ENCODE measurements around the gene METTL5. TPM values are rescaled to one million over a fixed set of nuclear protein-coding genes. Genes with fewer than 3 reads are reported as not detected.

The METTL5 gene
- total and polyA plus RNA-seq, 9 of the 15 experiments (the other 6 are each of a cell fraction or from before 2014, with no cell fraction given), result 149 to 471 (median 224) TPM

DNA sequence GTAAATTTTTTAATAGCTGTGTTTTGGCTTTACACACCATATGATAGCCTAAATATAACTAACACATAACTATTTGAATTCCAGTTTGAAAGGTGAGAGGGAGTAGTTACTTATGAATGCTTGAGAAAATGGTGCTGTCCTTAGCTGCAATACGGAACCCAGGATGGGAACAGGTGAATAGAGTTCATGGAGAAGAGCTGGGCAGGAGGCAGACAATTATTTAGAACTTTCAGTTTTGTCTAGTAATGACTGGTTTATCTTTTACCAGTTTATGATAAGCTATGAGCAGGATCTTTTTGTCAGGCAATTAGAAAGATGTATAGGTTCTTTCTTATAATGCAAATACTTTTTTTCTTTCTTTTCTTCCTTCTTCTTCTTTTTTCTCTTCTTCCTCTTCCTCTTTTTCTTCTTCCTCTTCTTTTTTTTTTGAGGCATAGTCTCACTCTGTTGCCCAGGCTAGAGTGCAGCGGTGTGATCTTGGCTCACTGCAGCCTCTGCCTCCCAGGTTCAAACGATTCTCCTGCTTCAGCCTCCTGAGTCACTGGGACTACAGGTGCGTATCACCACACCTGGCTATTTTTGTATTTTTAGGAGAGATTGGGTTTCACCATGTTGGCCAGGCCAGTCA, 28.4 kb upstream of the METTL5 start (continued):
- TF ChIP-seq BACH1 (tag; IDR thresholded peaks at IDR 0.05) (no peak), PHB2 (IDR thresholded peaks at IDR 0.05; ENCODE audit: low read depth) (peak; percentile 39; the same call in 1 of the 2 replicates), NFE2 (IDR thresholded peaks at IDR 0.05; ENCODE audit: low read depth) (no peak), POLR2A (conservative IDR thresholded peaks at IDR 0.05) (no peak), TFAM (CRISPR knock-in tag; conservative IDR thresholded peaks at IDR 0.05) (no peak), ZNF24 (IDR thresholded peaks at IDR 0.05) (no peak), ZNF274 (IDR thresholded peaks at IDR 0.05; ENCODE audit: borderline replicate concordance, low read depth, low read length) (no peak), MTA1 (IDR thresholded peaks at IDR 0.05; ENCODE audit: borderline replicate concordance) (peak; percentile 75), ETS2 (tag; IDR thresholded peaks at IDR 0.05; ENCODE audit: borderline replicate concordance, poor library complexity, severe bottlenecking) (no peak), PRPF4 (IDR thresholded peaks at IDR 0.05; ENCODE audit: insufficient read depth, low read depth, low read length, poor library complexity, severe bottlenecking) (no peak), ZSCAN29 (IDR thresholded peaks at IDR 0.05) (no peak), HSF4 (CRISPR knock-in tag; IDR thresholded peaks at IDR 0.05; ENCODE audit: borderline replicate concordance) (no peak), KAT2B (IDR thresholded peaks at IDR 0.05; ENCODE audit: low read depth, low read length) (no peak), PYGO2 (tag; IDR thresholded peaks at IDR 0.05) (no peak), ZBTB1 (CRISPR knock-in tag; IDR thresholded peaks at IDR 0.05; ENCODE audit: borderline replicate concordance, low read depth) (no peak), GTF2F1 (IDR thresholded peaks at IDR 0.05; ENCODE audit: low read depth, low read length) (no peak), SRSF3 (IDR thresholded peaks at IDR 0.05; ENCODE audit: insufficient read depth, low read length) (no peak)
- TF ChIP-seq, protein P1, sequence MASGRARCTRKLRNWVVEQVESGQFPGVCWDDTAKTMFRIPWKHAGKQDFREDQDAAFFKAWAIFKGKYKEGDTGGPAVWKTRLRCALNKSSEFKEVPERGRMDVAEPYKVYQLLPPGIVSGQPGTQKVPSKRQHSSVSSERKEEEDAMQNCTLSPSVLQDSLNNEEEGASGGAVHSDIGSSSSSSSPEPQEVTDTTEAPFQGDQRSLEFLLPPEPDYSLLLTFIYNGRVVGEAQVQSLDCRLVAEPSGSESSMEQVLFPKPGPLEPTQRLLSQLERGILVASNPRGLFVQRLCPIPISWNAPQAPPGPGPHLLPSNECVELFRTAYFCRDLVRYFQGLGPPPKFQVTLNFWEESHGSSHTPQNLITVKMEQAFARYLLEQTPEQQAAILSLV (tag; IDR thresholded peaks at IDR 0.05), result no peak
- TF ChIP-seq, protein P2, sequence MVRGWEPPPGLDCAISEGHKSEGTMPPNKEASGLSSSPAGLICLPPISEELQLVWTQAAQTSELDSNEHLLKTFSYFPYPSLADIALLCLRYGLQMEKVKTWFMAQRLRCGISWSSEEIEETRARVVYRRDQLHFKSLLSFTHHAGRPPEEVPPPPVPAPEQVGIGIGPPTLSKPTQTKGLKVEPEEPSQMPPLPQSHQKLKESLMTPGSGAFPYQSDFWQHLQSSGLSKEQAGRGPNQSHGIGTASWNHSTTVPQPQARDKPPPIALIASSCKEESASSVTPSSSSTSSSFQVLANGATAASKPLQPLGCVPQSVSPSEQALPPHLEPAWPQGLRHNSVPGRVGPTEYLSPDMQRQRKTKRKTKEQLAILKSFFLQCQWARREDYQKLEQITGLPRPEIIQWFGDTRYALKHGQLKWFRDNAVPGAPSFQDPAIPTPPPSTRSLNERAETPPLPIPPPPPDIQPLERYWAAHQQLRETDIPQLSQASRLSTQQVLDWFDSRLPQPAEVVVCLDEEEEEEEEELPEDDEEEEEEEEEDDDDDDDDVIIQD (CRISPR knock-in tag; IDR thresholded peaks at IDR 0.05), result no peak
- TF ChIP-seq, protein P3, sequence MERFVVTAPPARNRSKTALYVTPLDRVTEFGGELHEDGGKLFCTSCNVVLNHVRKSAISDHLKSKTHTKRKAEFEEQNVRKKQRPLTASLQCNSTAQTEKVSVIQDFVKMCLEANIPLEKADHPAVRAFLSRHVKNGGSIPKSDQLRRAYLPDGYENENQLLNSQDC (CRISPR knock-in tag; IDR thresholded peaks at IDR 0.05), result no peak

Measured in K562 (cell line).